Activated CD4-positive, alpha-beta memory T cell treated with anti-CD3 and anti-CD28 coated beads for 36 hours (primary cell): ENCODE measurements around the gene TEDC2. TPM values are rescaled to one million over a fixed set of nuclear protein-coding genes. Genes with fewer than 3 reads are reported as not detected.
A peak's percentile ranks its signal among the peaks of the same experiment; 100 is the strongest.
"Not testable (repeated sequence)": the region's sequence is repeated elsewhere in the genome, so short reads cannot be mapped to it uniquely, and the experiment has no call there.

Source experiments
- CTCF ChIA-PET: fragments of 350-600 bp; sonication (Branson Sonifier 250); formaldehyde crosslinking; loops from one replicate; lab custom pipeline; 2021; ENCODE audit warnings: antibody characterized with exemption, inconsistent platforms; lab: Charles Lee
- POLR2A ChIA-PET: fragments of 350-600 bp; sonication (Branson Sonifier 250); formaldehyde crosslinking; loops from one replicate; lab custom pipeline; 2021; ENCODE audit warnings: antibody characterized with exemption; lab: Charles Lee
- DNase-seq: peaks from one replicate; pipeline ENCODE4 v3.0.0-alpha.2; 2020
- H3K27ac Mint-ChIP-seq: one replicate; pipeline ENCODE4 v1.8.0; 2021; ENCODE audit warnings: mixed read lengths
- H3K27me3 Mint-ChIP-seq: one replicate; pipeline ENCODE4 v1.8.0; 2021; ENCODE audit warnings: mixed read lengths
- H3K36me3 Mint-ChIP-seq: one replicate; pipeline ENCODE4 v1.8.0; 2021; ENCODE audit warnings: mixed read lengths
- H3K4me1 Mint-ChIP-seq: one replicate; pipeline ENCODE4 v1.8.0; 2021; ENCODE audit warnings: low read depth, mixed read lengths
- H3K4me3 Mint-ChIP-seq: one replicate; pipeline ENCODE4 v1.8.0; 2021; ENCODE audit warnings: mild to moderate bottlenecking, mixed read lengths
- H3K9me3 Mint-ChIP-seq: one replicate; pipeline ENCODE4 v1.8.0; 2021; ENCODE audit warnings: mixed read lengths
- intact Hi-C: fragments of 100-400 bp; cut with micrococcal nuclease; formaldehyde crosslinking; loops from one replicate; pipeline ENCODE4 v1.15.1; 2023
- total RNA-seq, 2 experiments: library from RNA; stranded (reverse); gene quantifications; one replicate each; pipeline ENCODE4 v1.2.3, GENCODE V29; 2021

Gene TEDC2
- total RNA-seq, 2 experiments from 2014 or later: 23.9 to 24.3 TPM

GRCh38 chr16:2473999-2474876 lies 14.3 kb downstream of the TEDC2 start:
- Mint-ChIP-seq H3K9me3 (no peaks in the 10 kb centered on the region), H3K36me3 (no peaks in the 10 kb centered on the region), H3K4me3 (peak overlapping the region; percentile 72), H3K4me1 (peaks cover 19% of the 10 kb centered on the region), H3K27ac (peak overlapping the region; percentile 8), H3K27me3 (peaks cover 25% of the 10 kb centered on the region)
- intact Hi-C loops: loop anchor here (5.0 kb wide), 1 partner anchor 47 kb away; the partner anchor contains the start of gene CCNF
- peak; percentile 67 for DNase-seq
- ChIA-PET CTCF (interaction anchor here (1.3 to 1.9 kb wide), 3 partner anchors 13 to 27 kb away, joined by 4 to 8 read pairs (median 5); partner anchors contain the start of gene TEDC2), POLR2A (interaction anchor here (0.6 to 1.4 kb wide), 5 partner anchors 14 to 439 kb away, joined by 3 to 4 read pairs (median 3); partner anchors contain the start of genes ATP6V0C and TEDC2)

- peak; percentile 88 for DNase-seq
- ChIA-PET POLR2A (interaction anchor here (0.6 to 1.4 kb wide), 5 partner anchors 15 to 438 kb away, joined by 3 to 4 read pairs (median 3); partner anchors contain the start of genes ATP6V0C and TEDC2), CTCF (interaction anchor here (1.3 to 1.9 kb wide), 3 partner anchors 12 to 26 kb away, joined by 4 to 8 read pairs (median 5); partner anchors contain the start of gene TEDC2)
- H3K27me3 Mint-ChIP-seq: peaks cover 19% of the 10 kb centered on the region
- H3K4me1 Mint-ChIP-seq: peaks cover 16% of the 10 kb centered on the region
- peak within 1 kb of the TSS; percentile 8 for H3K27ac Mint-ChIP-seq
- no peaks in the 10 kb centered on the region for H3K36me3 Mint-ChIP-seq
- H3K4me3 Mint-ChIP-seq: peak within 1 kb of the TSS; percentile 72
- intact Hi-C loops: loop anchor here (5.0 kb wide), 1 partner anchor 48 kb away; the partner anchor contains the start of gene CCNF
- H3K9me3 Mint-ChIP-seq: no peaks in the 10 kb centered on the region
Measured at GRCh38 chr16:2474877-2475412, 15.0 kb downstream of the TEDC2 start, which contains the start of gene TBC1D24. TSS of gene TBC1D24 (plus strand) at chr16:2475127. CDS start at chr16:2496149, 21,022 bp downstream.

DNA sequence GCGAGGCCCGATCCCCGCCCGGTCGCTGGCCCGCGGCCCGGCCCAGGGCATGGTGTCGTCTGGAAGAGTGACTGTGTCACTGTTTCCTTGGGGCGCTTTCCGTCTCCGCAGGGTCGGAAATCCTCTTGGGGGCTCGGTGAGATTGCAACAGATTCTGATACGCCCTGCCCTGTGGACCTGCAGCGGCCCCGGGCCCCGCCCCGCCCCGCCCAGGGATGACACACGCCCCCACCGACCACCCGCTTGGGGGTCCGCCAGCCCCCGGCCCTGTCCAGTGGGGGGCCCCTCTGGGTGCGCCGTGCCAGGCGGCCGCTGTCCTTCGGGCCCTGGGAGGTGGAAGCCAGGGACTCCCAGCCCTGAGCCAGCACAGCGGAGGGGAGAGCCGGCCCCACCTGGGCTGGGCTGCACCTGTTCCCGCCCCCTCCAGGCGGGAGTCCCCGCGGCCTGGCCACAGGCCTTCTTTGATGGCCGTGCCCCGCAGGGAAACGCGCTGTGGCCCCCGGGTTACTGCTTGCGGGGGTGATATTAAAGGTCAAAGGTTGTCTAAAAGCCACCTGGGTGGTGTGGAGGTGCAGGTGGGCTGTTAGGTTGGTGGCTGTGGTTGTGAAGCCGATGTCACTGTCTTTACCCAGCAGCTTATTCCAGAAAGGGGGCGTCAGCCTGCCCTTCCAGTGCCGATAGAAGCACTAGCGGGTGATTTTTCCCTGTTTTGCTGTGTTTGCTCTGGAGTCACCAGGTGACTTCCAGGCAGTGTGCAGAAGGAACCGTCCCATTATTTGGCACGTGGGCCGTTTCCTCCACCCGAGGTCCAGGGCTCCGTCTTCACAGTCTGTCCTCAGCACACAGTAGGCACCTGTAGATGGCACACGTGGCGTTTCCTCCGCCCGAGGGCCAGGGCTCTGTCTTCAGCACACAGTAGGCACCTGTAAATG lies 15.8 kb downstream of the TEDC2 start:
- Mint-ChIP-seq H3K4me3 (peak overlapping the region; percentile 57), H3K9me3 (no peaks in the 10 kb centered on the region), H3K27ac (no peak overlapping the region), H3K27me3 (peaks cover 12% of the 10 kb centered on the region), H3K4me1 (peaks cover 15% of the 10 kb centered on the region), H3K36me3 (no peaks in the 10 kb centered on the region)
- CTCF ChIA-PET: interaction anchor here (1.3 to 1.9 kb wide), 3 partner anchors 11 to 26 kb away, joined by 4 to 8 read pairs (median 5); partner anchors contain the start of gene TEDC2
- POLR2A ChIA-PET: interaction anchor here (0.6 to 1.4 kb wide), 5 partner anchors 16 to 437 kb away, joined by 3 to 4 read pairs (median 3); partner anchors contain the start of genes ATP6V0C and TEDC2
- DNase-seq: peak; percentile 59
- intact Hi-C loops: no loop called here

- ChIA-PET CTCF (no interaction called here), POLR2A (no interaction called here)
- H3K4me3 Mint-ChIP-seq: peak overlapping the region; percentile 57
- no peaks in the 10 kb centered on the region for H3K9me3 Mint-ChIP-seq
- peaks cover 12% of the 10 kb centered on the region for H3K27me3 Mint-ChIP-seq
- no peaks in the 10 kb centered on the region for H3K36me3 Mint-ChIP-seq
- intact Hi-C loops: no loop called here
- H3K4me1 Mint-ChIP-seq: peaks cover 15% of the 10 kb centered on the region
- no peak overlapping the region for H3K27ac Mint-ChIP-seq
- no peak for DNase-seq
Measured at GRCh38 chr16:2476345-2476720, 16.4 kb downstream of the TEDC2 start.

GRCh38 chr16:2476741-2477140 lies 16.8 kb downstream of the TEDC2 start:
- Mint-ChIP-seq H3K9me3 (no peaks in the 10 kb centered on the region), H3K27ac (no peak overlapping the region), H3K36me3 (no peaks in the 10 kb centered on the region), H3K27me3 (peaks cover 12% of the 10 kb centered on the region), H3K4me1 (peaks cover 15% of the 10 kb centered on the region), H3K4me3 (peak overlapping the region; percentile 57)
- no peak for DNase-seq
- ChIA-PET CTCF (no interaction called here), POLR2A (no interaction called here)
- intact Hi-C loops: no loop called here

- ChIA-PET POLR2A (no interaction called here), CTCF (no interaction called here)
- Mint-ChIP-seq H3K27ac (no peak overlapping the region), H3K9me3 (no peaks in the 10 kb centered on the region), H3K27me3 (peaks cover 8% of the 10 kb centered on the region), H3K4me1 (peaks cover 15% of the 10 kb centered on the region), H3K36me3 (no peaks in the 10 kb centered on the region), H3K4me3 (no peak overlapping the region)
- intact Hi-C loops: no loop called here
- no peak for DNase-seq
Measured at GRCh38 chr16:2477327-2477726, 17.4 kb downstream of the TEDC2 start.

DNA sequence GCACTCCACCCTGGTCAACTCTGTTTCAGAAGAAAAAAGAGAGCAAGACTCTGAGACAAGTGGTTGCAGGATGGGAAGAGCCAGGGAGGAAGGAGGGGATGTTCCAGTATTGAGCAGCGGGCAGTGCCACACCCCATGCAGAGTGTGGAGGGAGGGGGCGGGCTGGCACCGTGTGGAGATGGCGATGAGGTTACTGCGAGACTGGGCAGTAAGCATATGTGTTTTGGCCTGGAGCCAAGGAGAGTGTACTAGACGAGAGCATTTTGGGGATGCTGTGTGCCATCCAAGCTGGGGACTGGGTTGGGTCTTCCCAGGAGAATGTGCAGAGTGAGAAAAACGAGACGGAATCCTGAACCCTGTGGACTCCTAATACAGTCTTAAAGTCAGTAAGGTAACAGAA lies 18.4 kb downstream of the TEDC2 start:
- Mint-ChIP-seq H3K36me3 (no peaks in the 10 kb centered on the region), H3K4me1 (peaks cover 10% of the 10 kb centered on the region), H3K27me3 (peaks cover under 1% of the 10 kb centered on the region), H3K4me3 (no peak overlapping the region), H3K27ac (no peak overlapping the region), H3K9me3 (no peaks in the 10 kb centered on the region)
- CTCF ChIA-PET: no interaction called here
- DNase-seq: no peak
- POLR2A ChIA-PET: no interaction called here
- intact Hi-C loops: no loop called here

DNA sequence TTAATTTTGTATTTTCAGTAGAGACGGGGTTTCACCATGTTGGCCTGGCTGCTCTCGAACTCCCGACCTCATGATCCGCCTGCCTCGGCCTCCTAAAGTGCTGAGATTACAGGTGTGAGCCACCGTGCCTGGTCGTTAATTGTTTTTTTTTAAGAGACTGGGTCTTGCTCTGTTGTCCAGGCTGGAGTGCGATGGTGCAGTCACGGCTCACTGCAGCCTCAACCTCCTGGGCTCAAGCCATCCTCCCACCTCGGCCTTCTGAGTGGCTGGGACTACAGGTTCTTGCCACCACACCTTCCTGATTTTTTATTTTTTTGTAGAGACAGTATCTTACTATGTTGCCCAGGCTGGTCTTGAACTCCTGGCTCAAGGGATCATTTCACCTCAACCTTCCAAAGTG lies 20.1 kb downstream of the TEDC2 start:
- H3K4me3 Mint-ChIP-seq, intact Hi-C loops, H3K27me3 Mint-ChIP-seq, H3K9me3 Mint-ChIP-seq, H3K27ac Mint-ChIP-seq, H3K36me3 Mint-ChIP-seq, CTCF ChIA-PET, DNase-seq, POLR2A ChIA-PET, H3K4me1 Mint-ChIP-seq: not testable (repeated sequence)

- POLR2A ChIA-PET: no interaction called here
- H3K27ac Mint-ChIP-seq: no peak overlapping the region
Measured at GRCh38 chr16:2480948-2481347, 21.0 kb downstream of the TEDC2 start.

GRCh38 chr16:2481676-2482075 lies 21.8 kb downstream of the TEDC2 start:
- no peaks in the 10 kb centered on the region for H3K27me3 Mint-ChIP-seq
- H3K27ac Mint-ChIP-seq: no peak overlapping the region
- ChIA-PET CTCF (no interaction called here), POLR2A (no interaction called here)
- no peak overlapping the region for H3K4me3 Mint-ChIP-seq
- intact Hi-C loops: no loop called here
- H3K4me1 Mint-ChIP-seq: peaks cover 3% of the 10 kb centered on the region
- no peak for DNase-seq
- no peaks in the 10 kb centered on the region for H3K9me3 Mint-ChIP-seq
- no peaks in the 10 kb centered on the region for H3K36me3 Mint-ChIP-seq

More at GRCh38 chr16:2480948-2481347, 21.0 kb downstream of the TEDC2 start:
- H3K36me3 Mint-ChIP-seq: no peaks in the 10 kb centered on the region
- no peak overlapping the region for H3K4me3 Mint-ChIP-seq
- no peaks in the 10 kb centered on the region for H3K27me3 Mint-ChIP-seq
- no peaks in the 10 kb centered on the region for H3K9me3 Mint-ChIP-seq
- intact Hi-C loops: no loop called here
- no peak for DNase-seq
- H3K4me1 Mint-ChIP-seq: peaks cover 6% of the 10 kb centered on the region
- CTCF ChIA-PET: no interaction called here

DNA sequence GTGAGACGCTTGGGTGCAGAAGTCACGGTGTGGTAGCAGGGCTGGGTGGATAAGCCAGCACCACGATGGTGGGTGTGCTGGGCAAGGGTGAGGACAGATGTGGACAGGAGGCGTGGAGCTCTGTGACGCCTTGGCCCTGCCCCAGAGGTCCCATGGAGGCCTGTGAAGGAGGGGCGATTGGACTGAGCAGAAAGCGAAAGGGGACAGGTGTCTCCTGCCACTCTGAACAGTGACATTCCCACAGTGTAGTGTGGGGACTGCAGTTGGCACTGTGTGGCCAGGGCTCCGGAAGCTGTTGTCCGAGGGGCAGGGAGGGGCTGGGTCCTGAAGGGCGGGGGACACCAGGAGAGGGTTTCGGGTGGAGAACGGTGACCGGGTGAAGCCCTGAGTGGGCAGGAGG lies 22.3 kb downstream of the TEDC2 start:
- POLR2A ChIA-PET: no interaction called here
- H3K36me3 Mint-ChIP-seq: no peaks in the 10 kb centered on the region
- no peak overlapping the region for H3K4me3 Mint-ChIP-seq
- CTCF ChIA-PET: no interaction called here
- no peaks in the 10 kb centered on the region for H3K9me3 Mint-ChIP-seq
- peaks cover 9% of the 10 kb centered on the region for H3K4me1 Mint-ChIP-seq
- H3K27ac Mint-ChIP-seq: no peak overlapping the region
- intact Hi-C loops: no loop called here
- no peak for DNase-seq
- H3K27me3 Mint-ChIP-seq: no peaks in the 10 kb centered on the region
